DMS 273 (cell line): ENCODE data around the gene SHISA9.

Source experiments
- DNase-seq: peaks from one replicate; lab custom pipeline; 2025; ENCODE audit not compliant: unreplicated experiment; lab: John Stamatoyannopoulos, UW

Gene SHISA9

GRCh38 chr16:12942861-12943260, 41.5 kb downstream of the SHISA9 start:
- DNase-seq, result no peak

- DNase-seq, result no peak
Observed at GRCh38 chr16:12944300-12944699, 42.9 kb downstream of the SHISA9 start.

GRCh38 chr16:12951392-12951791, 50.0 kb downstream of the SHISA9 start:
- DNase-seq, result no peak

- no peak for DNase-seq
Observed at GRCh38 chr16:12951976-12952375, 50.6 kb downstream of the SHISA9 start.

GRCh38 chr16:12958366-12958765, 57.0 kb downstream of the SHISA9 start:
- DNase-seq, result no peak

GRCh38 chr16:12959072-12959471, 57.7 kb downstream of the SHISA9 start:
- DNase-seq, result no peak

GRCh38 chr16:12961626-12962025, 60.2 kb downstream of the SHISA9 start:
- no peak for DNase-seq

- DNase-seq, result no peak
Observed at GRCh38 chr16:12964461-12964860, 63.1 kb downstream of the SHISA9 start.

GRCh38 chr16:12965274-12965804, 63.9 kb downstream of the SHISA9 start:
- DNase-seq, result peak; percentile 17

- DNase-seq, result peak; percentile 97
Observed at GRCh38 chr16:12971241-12971640, 69.8 kb downstream of the SHISA9 start.

- DNase-seq, result no peak
Observed at GRCh38 chr16:12972246-12972645, 70.8 kb downstream of the SHISA9 start.

- DNase-seq, result no peak
Observed at GRCh38 chr16:12975766-12976165, 74.4 kb downstream of the SHISA9 start.

GRCh38 chr16:12976496-12976895, 75.1 kb downstream of the SHISA9 start:
- no peak for DNase-seq

- no peak for DNase-seq
Observed at GRCh38 chr16:12976936-12977335, 75.5 kb downstream of the SHISA9 start.

- no peak for DNase-seq
Observed at GRCh38 chr16:12985516-12985915, 84.1 kb downstream of the SHISA9 start.

- no peak for DNase-seq
Observed at GRCh38 chr16:12988071-12988470, 86.7 kb downstream of the SHISA9 start.

GRCh38 chr16:12992066-12992465, 90.7 kb downstream of the SHISA9 start:
- DNase-seq, result no peak

GRCh38 chr16:12994402-12994801, 93.0 kb downstream of the SHISA9 start:
- DNase-seq, result no peak

- no peak for DNase-seq
Observed at GRCh38 chr16:12995721-12996372, 94.4 kb downstream of the SHISA9 start.

GRCh38 chr16:12998361-12999085, 97.1 kb downstream of the SHISA9 start:
- DNase-seq, result no peak

- DNase-seq, result no peak
Observed at GRCh38 chr16:12999368-12999767, 98.0 kb downstream of the SHISA9 start.

GRCh38 chr16:13005721-13006247, 104.4 kb downstream of the SHISA9 start:
- DNase-seq, result no peak
